NT2/D1 (cell line): ENCODE results near the gene REXO4.

ENCODE experiments used
- YY1 ChIP-seq: IDR thresholded peaks from 2 replicates; pipeline ENCODE4 v1.6.1; 2011; ENCODE audit not compliant: insufficient read length, insufficient read depth
- ZNF274 ChIP-seq: IDR thresholded peaks from 2 replicates; pipeline ENCODE4 v1.6.1; 2011; ENCODE audit warnings: mild to moderate bottlenecking, low read depth, low read length

GRCh38 chr9:133454943-133455673 is 37.3 kb upstream of the REXO4 start:
- TF ChIP-seq YY1 (no peak), ZNF274 (no peak)
